HUES48 (cell line): ENCODE measurements around the gene FNDC7.
"Not testable (repeated sequence)": the region's sequence is repeated elsewhere in the genome, so short reads cannot be mapped to it uniquely, and the experiment has no call there.

Source experiments
- H3K27ac ChIP-seq: one replicate; pipeline ENCODE4 v1.7.0; 2013; ENCODE audit warnings: low read depth, low read length, inconsistent platforms
- H3K27me3 ChIP-seq: 2 replicates; pipeline ENCODE4 v1.6.1; 2013; ENCODE audit warnings: mild to moderate bottlenecking, low read length; ENCODE audit not compliant: control insufficient read depth, insufficient read depth
- H3K36me3 ChIP-seq: 2 replicates; pipeline ENCODE4 v1.6.1; 2013; ENCODE audit warnings: low read length; ENCODE audit not compliant: control insufficient read depth, insufficient read depth
- H3K4me1 ChIP-seq: 2 replicates; pipeline ENCODE4 v1.6.1; 2013; ENCODE audit warnings: mild to moderate bottlenecking, low read length; ENCODE audit not compliant: control insufficient read depth, insufficient read depth
- H3K4me3 ChIP-seq: 2 replicates; pipeline ENCODE4 v1.5.1; 2013; ENCODE audit warnings: mild to moderate bottlenecking, low read depth, low read length
- H3K9ac ChIP-seq: 2 replicates; pipeline ENCODE4 v1.6.1; 2013; ENCODE audit warnings: mild to moderate bottlenecking, low read depth, low read length, moderate library complexity
- H3K9me3 ChIP-seq: 2 replicates; pipeline ENCODE4 v1.6.1; 2013; ENCODE audit warnings: low read length; ENCODE audit not compliant: control insufficient read depth, insufficient read depth

FNDC7 gene

GRCh38 chr1:108678706-108679105 is 34.0 kb upstream of the FNDC7 start:
- H3K36me3 ChIP-seq = no peaks in the 10 kb centered on the region
- no peaks in the 10 kb centered on the region for H3K27me3 ChIP-seq
- no peaks in the 10 kb centered on the region; the same call in 1 of the 2 replicates for H3K9me3 ChIP-seq
- H3K4me3 ChIP-seq = no peak overlapping the region
- H3K9ac ChIP-seq = no peak overlapping the region
- H3K27ac ChIP-seq = no peak overlapping the region
- H3K4me1 ChIP-seq = peaks cover 10% of the 10 kb centered on the region; the same call in 1 of the 2 replicates

GRCh38 chr1:108679586-108680213 is 33.0 kb upstream of the FNDC7 start:
- H3K9me3 ChIP-seq = no peaks in the 10 kb centered on the region; the same call in 1 of the 2 replicates
- H3K27ac ChIP-seq = no peak overlapping the region
- no peaks in the 10 kb centered on the region for H3K36me3 ChIP-seq
- no peak overlapping the region for H3K9ac ChIP-seq
- H3K4me3 ChIP-seq = no peak overlapping the region
- H3K27me3 ChIP-seq = no peaks in the 10 kb centered on the region
- H3K4me1 ChIP-seq = peaks cover 10% of the 10 kb centered on the region; the same call in 1 of the 2 replicates

GRCh38 chr1:108681701-108682100 is 31.0 kb upstream of the FNDC7 start:
- H3K9me3 ChIP-seq, H3K36me3 ChIP-seq, H3K27me3 ChIP-seq, H3K9ac ChIP-seq, H3K4me3 ChIP-seq: not testable (repeated sequence)
- Histone ChIP-seq H3K4me1 (peaks cover 17% of the 10 kb centered on the region; the same call in 1 of the 2 replicates), H3K27ac (peak overlapping the region; percentile 35)

- Histone ChIP-seq H3K4me1 (peaks cover 17% of the 10 kb centered on the region; the same call in 1 of the 2 replicates), H3K4me3 (no peak overlapping the region), H3K9ac (no peak overlapping the region), H3K27me3 (no peaks in the 10 kb centered on the region), H3K36me3 (no peaks in the 10 kb centered on the region), H3K9me3 (no peaks in the 10 kb centered on the region), H3K27ac (peak overlapping the region; percentile 42)
Observed at GRCh38 chr1:108685529-108685928, 27.2 kb upstream of the FNDC7 start.

GRCh38 chr1:108686614-108687313 is 25.9 kb upstream of the FNDC7 start:
- no peaks in the 10 kb centered on the region for H3K36me3 ChIP-seq
- no peak overlapping the region for H3K4me3 ChIP-seq
- H3K27me3 ChIP-seq = no peaks in the 10 kb centered on the region
- peaks cover 13% of the 10 kb centered on the region; the same call in 1 of the 2 replicates for H3K4me1 ChIP-seq
- no peaks in the 10 kb centered on the region for H3K9me3 ChIP-seq
- H3K27ac ChIP-seq = no peak overlapping the region
- H3K9ac ChIP-seq = no peak overlapping the region

GRCh38 chr1:108691128-108691941 is 21.4 kb upstream of the FNDC7 start:
- H3K27ac ChIP-seq = peak overlapping the region; percentile 99
- no peaks in the 10 kb centered on the region for H3K27me3 ChIP-seq
- H3K4me1 ChIP-seq = no peaks in the 10 kb centered on the region; the same call in 1 of the 2 replicates
- peaks cover 20% of the 10 kb centered on the region for H3K36me3 ChIP-seq
- H3K9ac ChIP-seq = peak overlapping the region; percentile 91
- H3K9me3 ChIP-seq = no peaks in the 10 kb centered on the region
- peak overlapping the region; percentile 84 for H3K4me3 ChIP-seq

- Histone ChIP-seq H3K4me3 (peak within 1 kb of the TSS; percentile 84), H3K36me3 (peaks cover 28% of the 10 kb centered on the region), H3K9me3 (no peaks in the 10 kb centered on the region), H3K27ac (peak within 1 kb of the TSS; percentile 99), H3K9ac (peak within 1 kb of the TSS; percentile 91), H3K27me3 (no peaks in the 10 kb centered on the region), H3K4me1 (no peaks in the 10 kb centered on the region; the same call in 1 of the 2 replicates)
Observed at GRCh38 chr1:108691942-108692723, 20.6 kb upstream of the FNDC7 start, which contains the start of gene PRPF38B. Gene PRPF38B, plus strand, starts transcription at chr1:108692310. Its CDS starts 282 bp downstream, at chr1:108692592.

- Histone ChIP-seq H3K27me3 (no peaks in the 10 kb centered on the region), H3K4me3 (peak overlapping the region; percentile 84), H3K36me3 (peaks cover 37% of the 10 kb centered on the region), H3K9me3 (no peaks in the 10 kb centered on the region), H3K4me1 (no peaks in the 10 kb centered on the region; the same call in 1 of the 2 replicates), H3K9ac (peak overlapping the region; percentile 91), H3K27ac (peak overlapping the region; percentile 99)
Observed at GRCh38 chr1:108692724-108693655, 19.7 kb upstream of the FNDC7 start.

GRCh38 chr1:108695535-108695934 is 17.2 kb upstream of the FNDC7 start:
- Histone ChIP-seq H3K27ac (no peak overlapping the region), H3K4me1 (no peaks in the 10 kb centered on the region; the same call in 1 of the 2 replicates), H3K4me3 (peak overlapping the region; percentile 84), H3K36me3 (peaks cover 62% of the 10 kb centered on the region), H3K9me3 (no peaks in the 10 kb centered on the region), H3K9ac (no peak overlapping the region), H3K27me3 (no peaks in the 10 kb centered on the region)
